Upper lobe of right lung (tissue), 1 donor: ENCODE data around the gene VRK2. TPM values are rescaled to one million over a fixed set of nuclear protein-coding genes. Genes with fewer than 3 reads are reported as not detected.
A peak's percentile ranks its signal among the peaks of the same experiment; 100 is the strongest.
"Not testable (repeated sequence)": the region's sequence is repeated elsewhere in the genome, so short reads cannot be mapped to it uniquely, and the experiment has no call there.

Experiments
- ATAC-seq: fragments of 200-7000 bp; cut with Tn5 transposase; one replicate; pipeline ENCODE4 v1.9.1; 2020; ENCODE audit warnings: mild to moderate bottlenecking, moderate library complexity
- DNase-seq: peaks from one replicate; pipeline ENCODE4 v3.0.0-alpha.2; 2020
- H3K27ac ChIP-seq: fragments of 200-600 bp; one replicate; pipeline ENCODE4 v1.8.0; 2022
- H3K27me3 ChIP-seq: fragments of 200-600 bp; one replicate; pipeline ENCODE4 v1.8.0; 2022; ENCODE audit warnings: mild to moderate bottlenecking
- H3K36me3 ChIP-seq: fragments of 200-600 bp; one replicate; pipeline ENCODE4 v1.8.0; 2022
- H3K4me1 ChIP-seq: fragments of 200-600 bp; one replicate; pipeline ENCODE4 v1.8.0; 2022
- H3K4me3 ChIP-seq: fragments of 200-600 bp; one replicate; pipeline ENCODE4 v1.8.0; 2022; ENCODE audit warnings: mild to moderate bottlenecking
- H3K9me3 ChIP-seq: fragments of 200-600 bp; one replicate; pipeline ENCODE4 v1.8.0; 2022
- intact Hi-C: fragments of 100-400 bp; cut with DNase I; formaldehyde crosslinking; loops from one replicate; pipeline ENCODE4 v1.11.0; 2022
- total RNA-seq: library from RNA; stranded (reverse); fragmentation: NEBNext Ultra II Directional; extraction: Animal tissue kit (Norgen Biotek cat#: 25700); gene quantifications from one replicate; pipeline ENCODE4 v1.2.1, GENCODE V29; 2021
- TF ChIP-seq, protein P1 (sequence below): fragments of 200-600 bp; IDR thresholded peaks from one replicate; pipeline ENCODE4 v1.8.0; 2022; ENCODE audit warnings: antibody characterized with exemption
- donor health status: DM: no; HTN: yes; CAD: no; lungs with severe emphysema.

Gene VRK2
- total RNA-seq, 1 donor from 2014 or later = 23.8 TPM

DNA sequence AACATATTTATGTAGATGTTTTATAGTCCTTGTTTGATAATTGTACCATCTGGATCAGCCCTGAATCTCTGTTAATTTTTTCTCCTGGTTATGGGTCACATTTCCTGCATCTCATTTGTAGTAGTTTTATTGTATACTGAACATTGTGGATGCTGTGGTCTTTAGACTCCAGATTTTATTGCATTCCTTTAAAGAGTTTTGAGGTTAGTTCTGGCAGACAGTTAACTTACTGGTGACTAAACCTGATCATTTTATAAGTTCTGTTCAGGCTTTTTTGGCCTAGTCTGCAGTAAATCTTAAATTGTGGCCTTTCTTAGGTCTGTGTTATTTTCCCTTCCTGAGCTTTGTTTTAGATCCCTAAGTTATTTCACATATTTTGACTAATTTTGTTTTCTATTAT lies 110.2 kb downstream of the VRK2 start:
- intact Hi-C loops = no loop called here
- H3K4me1 ChIP-seq = no peaks in the 10 kb centered on the region
- no peak overlapping the region for H3K27ac ChIP-seq
- ATAC-seq (no peak), DNase-seq (no peak)
- H3K27me3 ChIP-seq = no peaks in the 10 kb centered on the region
- peaks cover 40% of the 10 kb centered on the region for H3K36me3 ChIP-seq
- TF ChIP-seq, protein P1, sequence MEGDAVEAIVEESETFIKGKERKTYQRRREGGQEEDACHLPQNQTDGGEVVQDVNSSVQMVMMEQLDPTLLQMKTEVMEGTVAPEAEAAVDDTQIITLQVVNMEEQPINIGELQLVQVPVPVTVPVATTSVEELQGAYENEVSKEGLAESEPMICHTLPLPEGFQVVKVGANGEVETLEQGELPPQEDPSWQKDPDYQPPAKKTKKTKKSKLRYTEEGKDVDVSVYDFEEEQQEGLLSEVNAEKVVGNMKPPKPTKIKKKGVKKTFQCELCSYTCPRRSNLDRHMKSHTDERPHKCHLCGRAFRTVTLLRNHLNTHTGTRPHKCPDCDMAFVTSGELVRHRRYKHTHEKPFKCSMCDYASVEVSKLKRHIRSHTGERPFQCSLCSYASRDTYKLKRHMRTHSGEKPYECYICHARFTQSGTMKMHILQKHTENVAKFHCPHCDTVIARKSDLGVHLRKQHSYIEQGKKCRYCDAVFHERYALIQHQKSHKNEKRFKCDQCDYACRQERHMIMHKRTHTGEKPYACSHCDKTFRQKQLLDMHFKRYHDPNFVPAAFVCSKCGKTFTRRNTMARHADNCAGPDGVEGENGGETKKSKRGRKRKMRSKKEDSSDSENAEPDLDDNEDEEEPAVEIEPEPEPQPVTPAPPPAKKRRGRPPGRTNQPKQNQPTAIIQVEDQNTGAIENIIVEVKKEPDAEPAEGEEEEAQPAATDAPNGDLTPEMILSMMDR = no peak
- no peaks in the 10 kb centered on the region for H3K9me3 ChIP-seq
- no peak overlapping the region for H3K4me3 ChIP-seq

GRCh38 chr2:58157754-58158153 lies 111.1 kb downstream of the VRK2 start:
- no peak for ATAC-seq

GRCh38 chr2:58158481-58158880 lies 111.9 kb downstream of the VRK2 start:
- Histone ChIP-seq H3K4me3 (no peak overlapping the region), H3K27ac (no peak overlapping the region), H3K27me3 (no peaks in the 10 kb centered on the region), H3K4me1 (no peaks in the 10 kb centered on the region), H3K9me3 (no peaks in the 10 kb centered on the region), H3K36me3 (peaks cover 49% of the 10 kb centered on the region)
- intact Hi-C loops = no loop called here
- TF ChIP-seq, protein P1 = no peak
- no peak for DNase-seq
- no peak for ATAC-seq

More at GRCh38 chr2:58157754-58158153, 111.1 kb downstream of the VRK2 start:
- intact Hi-C loops = no loop called here
- Histone ChIP-seq H3K27me3 (no peaks in the 10 kb centered on the region), H3K4me3 (no peak overlapping the region), H3K9me3 (no peaks in the 10 kb centered on the region), H3K36me3 (peaks cover 49% of the 10 kb centered on the region), H3K27ac (no peak overlapping the region), H3K4me1 (no peaks in the 10 kb centered on the region)
- no peak for DNase-seq
- TF ChIP-seq, protein P1 = no peak

GRCh38 chr2:58163913-58164312 lies 117.3 kb downstream of the VRK2 start:
- intact Hi-C loops = no loop called here
- ATAC-seq = no peak
- no peaks in the 10 kb centered on the region for H3K4me1 ChIP-seq
- H3K9me3 ChIP-seq = no peaks in the 10 kb centered on the region
- TF ChIP-seq, protein P1 = no peak
- H3K4me3 ChIP-seq = no peak overlapping the region
- DNase-seq = no peak
- H3K36me3 ChIP-seq = peaks cover 38% of the 10 kb centered on the region
- H3K27ac ChIP-seq = no peak overlapping the region
- H3K27me3 ChIP-seq = no peaks in the 10 kb centered on the region

DNA sequence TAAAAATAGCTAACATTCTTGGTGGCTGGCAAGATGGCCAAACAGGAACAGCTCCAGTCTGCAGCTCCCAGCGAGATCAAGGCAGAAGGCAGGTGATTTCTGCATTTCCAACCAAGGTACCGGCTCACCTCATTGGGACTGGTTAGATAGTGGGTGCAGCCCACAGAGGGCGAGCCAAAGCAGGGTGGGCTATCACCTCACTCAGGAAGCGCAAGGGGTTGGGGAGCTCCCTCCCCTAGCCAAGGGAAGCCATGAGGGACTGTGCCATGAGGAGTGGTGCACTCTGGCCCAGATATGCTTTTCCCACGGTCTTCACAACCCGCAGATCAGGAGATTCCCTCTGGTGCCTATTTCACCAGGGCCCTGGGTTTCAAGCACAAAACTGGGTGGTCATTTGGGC lies 121.5 kb downstream of the VRK2 start:
- not testable (repeated sequence) for H3K4me3 ChIP-seq, ATAC-seq

DNA sequence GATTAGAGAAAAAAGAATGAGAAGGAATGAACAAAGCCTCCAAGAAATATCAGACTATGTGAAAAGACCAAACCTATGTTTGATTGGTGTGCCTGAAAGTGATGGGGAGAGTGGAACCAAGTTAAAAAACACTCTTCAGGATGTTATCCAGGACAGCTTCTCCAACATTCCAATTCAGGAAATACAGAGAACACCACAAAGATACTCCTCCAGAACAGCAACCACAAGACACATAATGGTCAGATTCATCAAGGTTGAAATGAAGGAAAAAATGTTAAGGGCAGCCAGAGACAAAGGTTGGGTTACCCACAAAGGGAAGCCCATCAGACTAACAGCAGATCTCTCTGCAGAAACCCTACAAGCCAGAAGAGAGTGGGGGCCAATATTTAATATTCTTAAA lies 123.2 kb downstream of the VRK2 start:
- ATAC-seq, H3K27ac ChIP-seq, H3K4me3 ChIP-seq, H3K9me3 ChIP-seq, DNase-seq, H3K27me3 ChIP-seq, H3K4me1 ChIP-seq, H3K36me3 ChIP-seq, intact Hi-C loops: not testable (repeated sequence)

More for the DNA sequence above, 121.5 kb downstream of the VRK2 start:
- H3K27me3 ChIP-seq, H3K36me3 ChIP-seq, H3K9me3 ChIP-seq, H3K27ac ChIP-seq, intact Hi-C loops, H3K4me1 ChIP-seq: not testable (repeated sequence)
- peak; percentile 17 for DNase-seq

- intact Hi-C loops = not testable (repeated sequence)
These were observed 123.8 kb downstream of the VRK2 start for GRCh38 chr2:58170334-58170933.

GRCh38 chr2:58171831-58172230 lies 125.2 kb downstream of the VRK2 start:
- H3K4me1 ChIP-seq, ATAC-seq, H3K27me3 ChIP-seq, H3K27ac ChIP-seq, H3K36me3 ChIP-seq, intact Hi-C loops, H3K4me3 ChIP-seq, H3K9me3 ChIP-seq: not testable (repeated sequence)
- peak; percentile 25 for DNase-seq

More at GRCh38 chr2:58170334-58170933, 123.8 kb downstream of the VRK2 start:
- not testable (repeated sequence) for H3K9me3 ChIP-seq, H3K27ac ChIP-seq, ATAC-seq, DNase-seq, H3K27me3 ChIP-seq, H3K4me3 ChIP-seq, H3K36me3 ChIP-seq, H3K4me1 ChIP-seq

DNA sequence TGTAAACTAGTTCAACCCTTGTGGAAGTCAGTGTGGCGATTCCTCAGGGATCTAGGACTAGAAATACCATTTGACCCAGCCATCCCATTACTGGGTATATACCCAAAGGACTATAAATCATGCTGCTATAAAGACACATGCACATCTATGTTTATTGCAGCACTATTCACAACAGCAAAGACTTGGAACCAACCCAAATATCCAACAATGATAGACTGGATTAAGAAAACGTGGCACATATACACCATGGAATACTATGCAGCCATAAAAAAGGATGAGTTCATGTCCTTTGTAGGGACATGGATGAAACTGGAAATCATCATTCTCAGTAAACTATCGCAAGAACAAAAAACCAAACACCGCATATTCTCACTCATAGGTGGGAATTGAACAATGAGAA lies 130.6 kb downstream of the VRK2 start:
- H3K36me3 ChIP-seq, ATAC-seq, H3K27ac ChIP-seq, H3K27me3 ChIP-seq, H3K4me1 ChIP-seq, intact Hi-C loops, H3K9me3 ChIP-seq, DNase-seq, H3K4me3 ChIP-seq: not testable (repeated sequence)

DNA sequence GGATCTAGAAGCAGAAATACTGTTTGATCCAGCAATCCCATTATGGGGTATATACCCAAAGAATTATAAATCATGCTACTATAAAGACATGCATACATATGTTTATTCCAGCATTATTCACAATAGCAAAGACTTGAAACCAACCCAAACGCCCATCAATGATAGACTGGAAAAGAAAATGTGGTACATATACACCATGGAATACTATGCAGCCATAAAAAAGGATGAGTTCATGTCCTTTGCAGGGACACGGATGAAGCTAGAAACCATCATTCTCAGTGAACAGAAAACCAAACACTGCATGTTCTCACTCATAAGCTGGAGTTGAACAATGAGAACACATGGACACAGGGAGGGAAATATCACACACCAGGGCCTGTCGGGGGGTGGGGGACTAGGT lies 133.6 kb downstream of the VRK2 start:
- H3K36me3 ChIP-seq, intact Hi-C loops, H3K9me3 ChIP-seq, H3K4me1 ChIP-seq, DNase-seq, H3K27me3 ChIP-seq, H3K4me3 ChIP-seq, H3K27ac ChIP-seq, ATAC-seq: not testable (repeated sequence)
